Measurements from ENCODE around the gene CBLC.

DNA sequence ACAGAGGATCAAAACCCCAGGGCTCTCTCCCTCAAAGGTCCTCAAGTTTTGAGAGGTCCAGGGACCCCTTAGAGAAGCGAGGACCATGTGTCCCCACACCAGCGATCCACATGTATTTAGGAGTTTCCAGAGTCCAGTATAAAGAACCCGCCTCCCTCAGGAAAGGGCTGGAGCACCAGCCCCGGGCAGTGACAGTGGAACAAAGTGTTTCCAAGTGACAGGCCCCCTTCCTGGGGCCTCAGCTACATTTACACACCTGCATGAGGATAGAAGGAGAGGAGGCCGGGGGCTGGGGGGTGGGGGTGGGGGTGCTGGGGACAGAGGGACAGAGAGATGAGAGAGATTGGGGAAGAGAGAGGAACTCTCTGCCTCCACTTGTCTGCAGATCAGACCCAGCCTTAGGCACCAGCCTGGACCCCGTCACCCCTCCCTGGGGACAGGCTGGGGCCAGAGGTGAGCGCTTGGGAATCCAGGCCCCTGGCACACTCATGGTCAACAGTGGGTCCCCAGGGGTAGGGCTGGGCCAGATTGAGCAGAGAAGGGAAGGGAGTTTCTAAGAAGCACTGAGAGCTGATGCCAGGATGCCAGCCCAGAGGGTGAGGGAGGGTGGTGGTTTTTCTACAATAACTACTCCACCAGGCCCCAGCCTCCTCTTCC lies 32.0 kb downstream of the CBLC start:
- TF ChIP-seq, protein P1, sequence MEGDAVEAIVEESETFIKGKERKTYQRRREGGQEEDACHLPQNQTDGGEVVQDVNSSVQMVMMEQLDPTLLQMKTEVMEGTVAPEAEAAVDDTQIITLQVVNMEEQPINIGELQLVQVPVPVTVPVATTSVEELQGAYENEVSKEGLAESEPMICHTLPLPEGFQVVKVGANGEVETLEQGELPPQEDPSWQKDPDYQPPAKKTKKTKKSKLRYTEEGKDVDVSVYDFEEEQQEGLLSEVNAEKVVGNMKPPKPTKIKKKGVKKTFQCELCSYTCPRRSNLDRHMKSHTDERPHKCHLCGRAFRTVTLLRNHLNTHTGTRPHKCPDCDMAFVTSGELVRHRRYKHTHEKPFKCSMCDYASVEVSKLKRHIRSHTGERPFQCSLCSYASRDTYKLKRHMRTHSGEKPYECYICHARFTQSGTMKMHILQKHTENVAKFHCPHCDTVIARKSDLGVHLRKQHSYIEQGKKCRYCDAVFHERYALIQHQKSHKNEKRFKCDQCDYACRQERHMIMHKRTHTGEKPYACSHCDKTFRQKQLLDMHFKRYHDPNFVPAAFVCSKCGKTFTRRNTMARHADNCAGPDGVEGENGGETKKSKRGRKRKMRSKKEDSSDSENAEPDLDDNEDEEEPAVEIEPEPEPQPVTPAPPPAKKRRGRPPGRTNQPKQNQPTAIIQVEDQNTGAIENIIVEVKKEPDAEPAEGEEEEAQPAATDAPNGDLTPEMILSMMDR (IDR thresholded peaks at IDR 0.05), result no peak
- TF ChIP-seq SP1 (CRISPR knock-in tag; conservative IDR thresholded peaks at IDR 0.05) (no peak), ZNF416 (CRISPR knock-in tag; IDR thresholded peaks at IDR 0.05) (no peak), JUN (CRISPR knock-in tag; IDR thresholded peaks at IDR 0.05) (no peak), CREM (CRISPR knock-in tag; IDR thresholded peaks at IDR 0.05) (no peak)
- TF ChIP-seq, protein P2, sequence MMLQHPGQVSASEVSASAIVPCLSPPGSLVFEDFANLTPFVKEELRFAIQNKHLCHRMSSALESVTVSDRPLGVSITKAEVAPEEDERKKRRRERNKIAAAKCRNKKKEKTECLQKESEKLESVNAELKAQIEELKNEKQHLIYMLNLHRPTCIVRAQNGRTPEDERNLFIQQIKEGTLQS (CRISPR knock-in tag; conservative IDR thresholded peaks at IDR 0.05), result no peak
- TF ChIP-seq, protein P3, sequence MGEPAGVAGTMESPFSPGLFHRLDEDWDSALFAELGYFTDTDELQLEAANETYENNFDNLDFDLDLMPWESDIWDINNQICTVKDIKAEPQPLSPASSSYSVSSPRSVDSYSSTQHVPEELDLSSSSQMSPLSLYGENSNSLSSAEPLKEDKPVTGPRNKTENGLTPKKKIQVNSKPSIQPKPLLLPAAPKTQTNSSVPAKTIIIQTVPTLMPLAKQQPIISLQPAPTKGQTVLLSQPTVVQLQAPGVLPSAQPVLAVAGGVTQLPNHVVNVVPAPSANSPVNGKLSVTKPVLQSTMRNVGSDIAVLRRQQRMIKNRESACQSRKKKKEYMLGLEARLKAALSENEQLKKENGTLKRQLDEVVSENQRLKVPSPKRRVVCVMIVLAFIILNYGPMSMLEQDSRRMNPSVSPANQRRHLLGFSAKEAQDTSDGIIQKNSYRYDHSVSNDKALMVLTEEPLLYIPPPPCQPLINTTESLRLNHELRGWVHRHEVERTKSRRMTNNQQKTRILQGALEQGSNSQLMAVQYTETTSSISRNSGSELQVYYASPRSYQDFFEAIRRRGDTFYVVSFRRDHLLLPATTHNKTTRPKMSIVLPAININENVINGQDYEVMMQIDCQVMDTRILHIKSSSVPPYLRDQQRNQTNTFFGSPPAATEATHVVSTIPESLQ (CRISPR knock-in tag; IDR thresholded peaks at IDR 0.05), result no peak
- TF ChIP-seq, protein P4, sequence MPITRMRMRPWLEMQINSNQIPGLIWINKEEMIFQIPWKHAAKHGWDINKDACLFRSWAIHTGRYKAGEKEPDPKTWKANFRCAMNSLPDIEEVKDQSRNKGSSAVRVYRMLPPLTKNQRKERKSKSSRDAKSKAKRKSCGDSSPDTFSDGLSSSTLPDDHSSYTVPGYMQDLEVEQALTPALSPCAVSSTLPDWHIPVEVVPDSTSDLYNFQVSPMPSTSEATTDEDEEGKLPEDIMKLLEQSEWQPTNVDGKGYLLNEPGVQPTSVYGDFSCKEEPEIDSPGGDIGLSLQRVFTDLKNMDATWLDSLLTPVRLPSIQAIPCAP (CRISPR knock-in tag; IDR thresholded peaks at IDR 0.05), result no peak
- TF ChIP-seq, protein P5, sequence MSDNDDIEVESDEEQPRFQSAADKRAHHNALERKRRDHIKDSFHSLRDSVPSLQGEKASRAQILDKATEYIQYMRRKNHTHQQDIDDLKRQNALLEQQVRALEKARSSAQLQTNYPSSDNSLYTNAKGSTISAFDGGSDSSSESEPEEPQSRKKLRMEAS (CRISPR knock-in tag; IDR thresholded peaks at IDR 0.05), result no peak
- TF ChIP-seq, protein P6, sequence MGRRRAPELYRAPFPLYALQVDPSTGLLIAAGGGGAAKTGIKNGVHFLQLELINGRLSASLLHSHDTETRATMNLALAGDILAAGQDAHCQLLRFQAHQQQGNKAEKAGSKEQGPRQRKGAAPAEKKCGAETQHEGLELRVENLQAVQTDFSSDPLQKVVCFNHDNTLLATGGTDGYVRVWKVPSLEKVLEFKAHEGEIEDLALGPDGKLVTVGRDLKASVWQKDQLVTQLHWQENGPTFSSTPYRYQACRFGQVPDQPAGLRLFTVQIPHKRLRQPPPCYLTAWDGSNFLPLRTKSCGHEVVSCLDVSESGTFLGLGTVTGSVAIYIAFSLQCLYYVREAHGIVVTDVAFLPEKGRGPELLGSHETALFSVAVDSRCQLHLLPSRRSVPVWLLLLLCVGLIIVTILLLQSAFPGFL (CRISPR knock-in tag; IDR thresholded peaks at IDR 0.05; ENCODE audit: borderline replicate concordance), result no peak
- TF ChIP-seq, protein P7, sequence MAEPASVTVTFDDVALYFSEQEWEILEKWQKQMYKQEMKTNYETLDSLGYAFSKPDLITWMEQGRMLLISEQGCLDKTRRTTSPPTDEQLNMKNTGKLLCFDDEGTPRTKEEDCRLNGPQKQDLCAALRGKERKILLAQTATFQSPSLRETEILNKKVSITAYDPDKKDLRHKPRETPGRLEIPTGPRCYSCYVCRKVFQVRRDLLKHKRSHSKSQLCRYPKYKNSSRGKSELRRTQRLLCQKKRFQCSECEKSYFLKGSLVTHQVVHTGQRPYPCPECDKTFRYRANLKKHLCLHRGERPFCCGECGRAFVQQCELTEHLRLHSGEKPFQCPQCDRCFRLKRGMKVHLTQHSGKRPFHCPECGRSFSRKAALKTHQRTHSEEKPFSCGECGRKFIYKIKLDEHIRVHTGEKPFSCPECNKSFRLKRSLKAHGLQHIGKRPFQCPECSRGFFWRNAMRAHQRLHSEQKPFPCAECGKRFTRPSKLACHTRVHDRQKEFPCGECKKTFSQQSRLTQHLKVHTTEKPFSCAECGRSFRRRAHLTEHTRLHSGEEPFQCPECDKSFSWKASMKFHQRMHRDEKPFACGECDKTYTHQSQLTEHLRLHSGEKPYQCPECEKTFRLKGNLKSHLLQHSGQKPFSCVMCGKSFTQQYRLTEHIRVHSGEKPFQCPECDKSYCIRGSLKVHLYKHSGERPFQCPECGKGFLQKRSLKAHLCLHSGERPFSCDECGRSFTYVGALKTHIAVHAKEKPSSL (CRISPR knock-in tag; conservative IDR thresholded peaks at IDR 0.05), result no peak
